NCI-H2227 treated with DMSO at 0.1 percent for 48 hours (cell line): ENCODE results near the gene ENTPD1.
"Not testable (repeated sequence)": the region's sequence is repeated elsewhere in the genome, so short reads cannot be mapped to it uniquely, and the experiment has no call there.

Experiments used
- DNase-seq: peaks from one replicate; lab custom pipeline; 2025; lab: John Stamatoyannopoulos, UW

The ENTPD1 gene, protein sequence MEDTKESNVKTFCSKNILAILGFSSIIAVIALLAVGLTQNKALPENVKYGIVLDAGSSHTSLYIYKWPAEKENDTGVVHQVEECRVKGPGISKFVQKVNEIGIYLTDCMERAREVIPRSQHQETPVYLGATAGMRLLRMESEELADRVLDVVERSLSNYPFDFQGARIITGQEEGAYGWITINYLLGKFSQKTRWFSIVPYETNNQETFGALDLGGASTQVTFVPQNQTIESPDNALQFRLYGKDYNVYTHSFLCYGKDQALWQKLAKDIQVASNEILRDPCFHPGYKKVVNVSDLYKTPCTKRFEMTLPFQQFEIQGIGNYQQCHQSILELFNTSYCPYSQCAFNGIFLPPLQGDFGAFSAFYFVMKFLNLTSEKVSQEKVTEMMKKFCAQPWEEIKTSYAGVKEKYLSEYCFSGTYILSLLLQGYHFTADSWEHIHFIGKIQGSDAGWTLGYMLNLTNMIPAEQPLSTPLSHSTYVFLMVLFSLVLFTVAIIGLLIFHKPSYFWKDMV

DNA sequence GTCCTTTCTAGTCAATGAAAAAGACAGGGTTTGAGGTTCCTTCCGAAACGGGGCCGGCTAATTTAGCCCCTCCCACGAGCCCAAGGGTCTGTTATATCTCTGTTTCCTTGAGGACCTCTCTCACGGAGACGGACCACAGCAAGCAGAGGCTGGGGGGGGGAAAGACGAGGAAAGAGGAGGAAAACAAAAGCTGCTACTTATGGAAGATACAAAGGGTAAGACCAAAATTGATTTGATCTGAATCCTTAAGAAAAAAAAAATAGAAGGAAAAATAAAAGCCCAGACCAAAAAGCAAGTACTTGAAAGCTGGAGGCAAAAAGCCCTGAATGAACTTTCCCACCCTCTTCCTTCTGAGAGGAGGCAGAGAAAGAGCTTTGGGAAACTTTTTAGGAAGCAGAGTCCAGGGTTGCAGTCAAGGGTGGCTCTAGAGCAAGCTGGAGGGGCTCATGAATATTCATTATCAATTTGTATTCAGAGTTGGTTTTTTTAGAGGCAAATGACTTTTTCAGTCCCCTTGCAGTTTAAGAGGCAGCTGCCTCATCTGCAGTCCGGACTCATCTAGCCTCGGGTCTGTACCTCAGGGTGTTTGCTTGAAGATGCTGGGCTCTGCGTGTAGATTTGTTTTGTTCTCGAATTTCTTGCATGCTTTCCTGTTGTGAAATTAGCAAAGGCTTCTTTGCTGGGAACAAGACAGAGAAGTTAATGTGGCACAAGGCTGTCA lies at the start of gene ENTPD1:
TSS of gene ENTPD1 (plus strand) at position 123 of the 721 bp plus-strand sequence. CDS start at position 200, 77 bp downstream.
- DNase-seq = no peak

DNA sequence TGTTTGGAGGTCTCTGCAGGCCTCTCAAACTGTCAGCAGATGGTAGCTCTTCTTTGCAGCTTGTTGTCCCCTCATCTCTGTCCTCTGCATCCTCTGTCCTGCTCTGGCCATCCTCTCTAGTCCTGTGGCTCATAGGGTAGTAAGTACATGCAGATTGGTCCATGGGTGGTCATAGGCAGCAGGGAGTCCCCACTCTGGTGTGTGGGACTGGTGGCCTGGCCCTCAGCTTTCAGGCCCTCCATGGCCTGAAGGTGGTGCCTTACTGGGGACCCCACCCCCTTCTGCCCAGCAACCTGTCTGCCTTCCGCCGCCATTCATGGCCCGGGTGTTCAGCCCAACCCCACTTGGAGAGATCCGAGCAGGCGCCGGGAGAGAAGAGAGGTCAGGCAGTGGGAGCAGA lies 49.4 kb upstream of the ENTPD1 start:
- DNase-seq = no peak

DNA sequence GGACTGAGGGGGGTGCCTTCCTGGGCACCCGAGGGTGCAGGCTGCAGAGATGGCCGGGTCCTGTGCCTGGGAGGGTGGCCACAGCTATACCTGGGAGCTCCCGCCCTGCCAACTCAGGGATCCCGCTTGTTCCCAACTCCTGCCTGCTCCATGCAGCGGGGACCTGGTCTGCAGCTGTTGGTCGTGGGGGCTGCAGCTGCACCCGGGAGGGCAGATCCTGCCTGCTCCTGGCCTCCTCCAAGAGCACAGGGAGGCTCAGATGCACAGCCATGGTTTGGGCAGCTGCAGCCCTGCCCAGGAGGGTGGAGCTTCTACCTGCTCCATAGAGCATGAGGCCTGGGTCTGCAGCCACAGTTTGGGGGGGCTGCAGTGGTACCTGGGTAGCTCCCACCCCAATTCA lies 49.0 kb upstream of the ENTPD1 start:
- no peak for DNase-seq

DNA sequence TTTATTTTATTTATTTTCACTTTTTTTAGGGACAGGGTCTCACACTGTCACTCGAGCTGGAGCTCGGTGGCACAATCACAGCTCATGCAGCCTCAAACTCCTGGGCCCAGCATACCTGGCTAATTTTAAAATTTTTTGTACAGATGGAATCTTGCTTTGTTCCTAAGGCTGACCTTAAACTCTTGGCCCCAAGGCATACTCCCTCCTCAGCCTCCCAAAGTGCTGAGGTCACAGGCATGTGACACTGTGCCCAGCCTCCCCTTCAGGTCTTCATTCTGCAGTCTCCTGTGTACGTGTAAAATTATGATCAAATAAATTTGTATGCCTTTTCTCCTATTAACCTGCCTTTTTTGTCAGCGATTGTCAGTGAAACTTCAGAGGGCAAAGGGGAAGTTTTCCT lies 44.5 kb upstream of the ENTPD1 start:
- no peak for DNase-seq

DNA sequence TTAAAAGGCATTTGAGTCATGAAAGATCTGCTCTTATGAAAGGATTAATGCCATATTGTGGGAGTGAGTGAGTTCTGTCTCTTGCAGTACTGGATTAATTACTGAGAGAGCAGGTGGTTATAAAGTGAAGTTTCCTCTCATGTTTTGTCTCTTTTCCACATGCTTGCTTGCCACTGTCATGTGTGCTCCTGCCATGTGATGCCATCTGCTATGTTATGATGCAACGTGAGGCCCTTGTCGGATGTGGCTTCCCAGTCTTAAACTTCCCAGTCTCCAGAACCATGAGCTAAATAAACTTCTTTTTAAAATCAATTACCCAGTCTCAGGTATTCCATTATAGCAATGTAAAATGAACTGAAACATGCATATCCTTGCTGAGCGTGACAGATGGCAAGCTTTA lies 39.5 kb upstream of the ENTPD1 start:
- no peak for DNase-seq

DNA sequence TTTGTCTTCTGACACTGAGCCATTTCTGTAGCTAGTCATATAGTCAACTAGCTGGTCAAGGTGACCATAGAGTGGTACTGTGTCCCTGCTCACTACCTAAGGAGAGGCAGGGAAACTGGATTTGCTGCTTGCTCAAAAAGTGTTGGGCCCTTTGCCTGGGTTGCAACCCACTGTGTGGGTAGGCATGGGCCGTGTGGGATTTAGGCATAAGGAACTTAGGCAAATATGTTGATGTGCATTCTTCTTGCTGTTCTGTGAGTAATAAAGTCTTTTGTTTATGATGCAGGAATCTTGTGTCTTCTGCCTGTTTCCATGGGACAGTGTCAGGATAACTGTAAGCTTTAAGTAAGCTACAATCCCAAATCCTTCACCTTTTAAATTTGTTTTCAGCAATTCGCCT lies 39.1 kb upstream of the ENTPD1 start:
- DNase-seq = no peak

DNA sequence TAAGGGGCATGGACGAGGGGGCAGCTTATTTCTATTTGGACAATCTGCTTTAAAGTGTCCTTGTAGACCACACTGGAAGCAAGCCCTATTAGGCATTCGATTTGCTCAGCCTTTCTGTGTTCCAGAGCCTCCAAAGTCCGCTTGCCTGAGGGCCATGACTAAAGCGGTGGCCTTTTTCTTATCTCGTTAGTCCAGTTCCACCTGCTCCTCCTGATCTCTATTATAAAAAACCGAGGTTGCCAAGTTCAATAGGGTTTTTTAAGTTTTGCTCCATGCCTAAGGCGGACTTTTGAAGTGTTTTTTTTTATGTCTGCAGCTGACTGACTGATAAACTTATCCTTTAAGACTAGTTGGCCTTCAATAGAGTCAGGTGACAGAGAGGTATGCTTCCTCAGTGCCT lies 35.2 kb upstream of the ENTPD1 start:
- DNase-seq = not testable (repeated sequence)

DNA sequence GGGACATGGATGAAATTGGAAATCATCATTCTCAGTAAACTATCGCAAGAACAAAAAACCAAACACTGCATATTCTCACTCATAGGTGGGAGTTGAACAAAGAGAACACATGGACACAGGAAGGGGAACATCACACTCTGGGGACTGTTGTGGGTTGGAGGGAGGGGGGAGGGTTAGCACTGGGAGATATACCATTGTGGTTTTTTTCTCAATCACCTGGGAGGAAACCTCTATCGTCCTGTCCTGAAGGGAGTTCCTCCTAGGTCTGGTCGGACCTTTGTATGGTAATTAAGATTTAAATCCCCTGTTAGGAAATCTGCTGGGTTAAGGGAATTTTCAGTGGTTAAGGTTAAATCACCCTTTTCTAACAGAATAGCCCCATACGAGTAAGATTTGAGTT lies 33.5 kb upstream of the ENTPD1 start:
- DNase-seq = not testable (repeated sequence)

DNA sequence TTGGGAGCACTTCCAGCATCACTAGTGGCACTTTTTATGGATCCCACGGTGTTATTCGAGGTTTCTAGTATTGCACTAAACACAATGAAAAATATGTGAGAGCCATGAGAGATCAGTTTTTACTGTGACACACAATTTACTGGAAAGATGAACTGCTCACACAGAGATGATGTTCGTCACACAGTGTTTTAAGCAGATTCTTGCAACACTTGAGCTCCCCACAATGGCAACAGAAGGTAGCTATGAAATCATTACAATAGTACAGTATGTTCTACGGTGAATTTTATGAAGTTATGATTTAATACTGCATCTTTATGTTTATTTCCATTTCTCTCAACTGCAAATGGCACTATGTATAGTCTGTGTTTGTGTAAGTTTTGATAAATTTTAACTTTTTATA lies 27.4 kb upstream of the ENTPD1 start:
- DNase-seq = no peak

DNA sequence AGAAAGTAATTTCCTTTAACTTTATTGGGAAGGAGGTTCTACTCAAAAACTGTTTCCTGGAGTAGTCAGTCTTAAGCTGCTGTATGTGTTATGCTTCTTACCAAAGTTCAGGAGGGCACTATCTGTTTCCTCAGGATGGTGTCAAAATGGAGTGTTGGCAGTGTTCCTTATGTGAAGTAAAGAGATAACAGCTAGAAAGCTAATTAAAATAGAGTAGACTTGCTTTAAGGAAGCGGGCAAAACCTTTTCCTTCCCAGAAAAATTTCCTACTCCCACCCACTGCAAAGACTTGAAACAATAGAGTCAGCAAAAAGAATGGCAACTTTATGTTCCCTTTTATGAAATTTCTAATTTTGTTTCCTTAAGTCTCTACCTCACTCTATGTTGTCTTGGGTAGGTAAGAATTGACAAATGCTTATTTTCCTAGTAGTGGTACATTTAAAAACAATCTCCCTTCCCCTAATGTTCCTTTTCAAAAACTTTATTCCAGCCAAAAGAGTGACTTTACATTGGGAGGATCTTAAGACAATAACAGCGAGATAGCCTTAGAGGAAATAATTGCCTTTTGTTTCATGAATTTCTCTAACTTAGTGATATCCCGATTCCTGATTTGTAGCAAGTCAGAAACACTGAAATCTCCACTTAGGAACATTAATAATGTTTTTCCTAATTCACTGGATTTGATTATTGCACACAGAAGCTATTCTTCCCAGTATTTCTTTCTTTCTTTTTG lies 26.5 kb upstream of the ENTPD1 start:
- no peak for DNase-seq

DNA sequence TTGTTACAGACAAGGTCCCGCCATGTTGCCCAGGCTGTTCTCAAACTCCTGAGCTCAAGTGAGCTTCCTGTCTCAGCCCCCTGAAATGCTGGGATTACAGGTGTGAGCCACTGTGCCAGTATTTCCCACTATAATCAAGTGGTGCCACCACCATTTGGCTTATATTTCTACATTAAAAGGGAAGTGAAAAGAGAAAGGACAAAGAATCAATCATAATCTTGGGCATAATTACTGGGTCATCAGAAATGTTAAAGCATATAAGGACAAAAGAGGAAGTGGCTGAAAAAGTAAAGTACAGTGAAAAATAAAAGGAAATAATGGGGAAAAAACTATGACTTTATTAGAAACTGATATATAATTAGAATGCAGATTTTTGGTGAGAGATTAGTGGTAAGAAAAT lies 25.7 kb upstream of the ENTPD1 start:
- DNase-seq = no peak

DNA sequence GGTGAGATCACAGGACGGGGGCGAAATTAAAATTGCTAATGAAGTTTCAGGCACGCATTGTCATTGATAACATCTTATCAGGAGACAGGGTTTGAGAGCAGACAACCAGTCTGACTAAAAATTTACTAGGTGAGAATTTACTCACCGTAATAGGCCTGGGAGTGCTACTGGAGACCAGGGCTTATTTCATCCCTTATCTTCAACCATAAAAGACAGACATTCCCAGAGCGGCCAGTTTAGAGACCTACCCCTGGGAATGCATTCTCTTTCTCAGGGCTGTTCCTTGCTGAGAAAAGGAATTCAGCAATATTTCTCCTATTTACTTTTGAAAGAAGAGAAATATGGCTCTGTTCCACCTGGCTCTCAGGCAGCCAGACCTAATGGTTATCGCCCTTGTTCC lies 23.1 kb upstream of the ENTPD1 start:
- DNase-seq = not testable (repeated sequence)

DNA sequence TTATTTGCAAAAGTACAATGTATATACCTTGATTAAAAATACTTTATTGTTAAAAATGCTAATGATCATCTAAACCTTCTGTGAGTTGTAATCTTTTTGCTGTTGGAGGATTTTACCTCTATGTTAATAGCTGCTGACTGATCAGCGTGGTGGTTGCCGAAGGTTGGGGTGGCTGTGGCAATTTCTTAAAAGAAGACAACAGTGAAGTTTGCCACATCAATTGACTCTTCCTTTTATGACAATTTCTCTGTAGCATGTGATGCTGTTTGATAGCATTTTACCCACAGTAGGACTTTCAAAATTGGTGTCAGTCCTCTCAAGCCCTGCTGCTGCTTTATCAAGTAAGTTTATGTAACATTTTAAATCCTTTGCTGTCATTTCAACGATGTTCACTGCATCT lies 16.9 kb upstream of the ENTPD1 start:
- no peak for DNase-seq

DNA sequence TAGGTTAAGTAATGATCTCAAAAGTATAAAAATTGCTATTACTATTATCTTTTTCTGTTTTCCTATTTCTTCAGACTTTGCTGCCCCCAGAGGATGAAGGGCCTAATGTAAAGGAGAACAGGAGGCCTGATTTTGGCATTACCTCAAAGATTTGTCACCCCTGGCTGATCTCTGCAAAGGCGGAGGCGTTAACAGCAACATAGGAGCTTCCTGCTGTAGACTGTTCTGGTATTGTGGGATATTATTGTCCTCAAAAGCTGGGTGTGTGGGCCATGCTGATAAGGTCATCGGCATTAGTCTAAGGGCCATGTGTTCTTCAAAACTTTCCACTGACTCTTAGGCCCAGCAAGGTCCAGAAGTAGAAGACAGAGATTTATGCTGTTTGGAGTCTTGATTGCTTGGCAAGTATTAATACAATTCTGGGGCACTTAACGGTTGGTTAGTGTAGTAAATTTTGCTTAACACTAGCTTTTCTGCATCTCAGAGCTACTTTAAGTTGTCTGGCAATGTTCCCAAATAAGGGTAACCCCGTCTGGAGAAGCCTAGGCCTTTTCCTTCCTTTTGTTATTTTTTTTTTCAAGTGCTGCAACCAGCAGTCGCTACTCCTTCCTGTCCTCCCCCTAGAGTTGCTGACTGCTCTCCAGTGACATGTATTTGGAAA lies 14.0 kb upstream of the ENTPD1 start:
- no peak for DNase-seq

DNA sequence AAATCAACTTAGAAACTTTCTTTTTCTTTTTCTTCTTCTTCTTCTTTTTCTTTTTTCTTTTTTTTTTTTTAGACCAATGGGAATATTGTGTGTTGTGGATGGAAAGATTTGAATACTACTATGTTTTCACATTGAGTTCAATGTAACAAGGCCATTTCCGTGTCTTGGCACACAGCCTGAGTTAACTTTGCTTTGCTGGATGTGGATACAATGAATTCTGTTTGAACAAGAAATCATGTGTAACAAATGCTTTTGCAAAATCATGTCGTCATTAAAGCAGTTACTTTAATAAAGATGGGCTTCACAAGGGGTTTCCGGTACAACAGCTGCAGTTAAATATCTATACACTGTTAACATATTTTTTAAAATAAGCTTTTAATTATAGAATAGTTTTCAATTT lies 13.5 kb upstream of the ENTPD1 start:
- DNase-seq = no peak

DNA sequence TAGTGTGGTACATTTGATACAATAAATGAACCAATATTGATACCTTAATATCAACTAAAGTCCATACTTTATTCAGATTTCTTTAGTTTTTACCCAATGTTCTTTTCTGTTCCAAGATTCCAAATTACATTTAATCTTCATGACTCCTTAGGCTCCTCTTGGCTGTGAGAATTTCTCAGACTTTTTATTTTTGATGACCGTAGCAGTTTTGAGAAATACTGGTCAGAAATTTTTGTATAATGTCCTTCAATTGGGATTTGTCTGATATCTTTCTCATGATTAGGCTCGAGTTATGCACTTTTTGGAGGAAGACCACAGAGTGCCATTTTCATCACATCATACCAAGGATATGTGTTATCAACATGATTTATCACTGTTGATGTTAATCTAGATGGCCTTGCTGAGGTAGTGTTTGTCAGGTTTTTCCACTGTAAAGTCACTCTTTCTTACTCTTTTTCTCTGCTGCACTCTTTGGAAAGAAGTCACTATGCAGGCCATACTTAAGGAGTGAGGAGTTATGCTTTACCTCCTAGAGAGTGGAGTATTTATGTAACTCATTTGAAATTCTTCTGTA lies 12.9 kb upstream of the ENTPD1 start:
- no peak for DNase-seq

DNA sequence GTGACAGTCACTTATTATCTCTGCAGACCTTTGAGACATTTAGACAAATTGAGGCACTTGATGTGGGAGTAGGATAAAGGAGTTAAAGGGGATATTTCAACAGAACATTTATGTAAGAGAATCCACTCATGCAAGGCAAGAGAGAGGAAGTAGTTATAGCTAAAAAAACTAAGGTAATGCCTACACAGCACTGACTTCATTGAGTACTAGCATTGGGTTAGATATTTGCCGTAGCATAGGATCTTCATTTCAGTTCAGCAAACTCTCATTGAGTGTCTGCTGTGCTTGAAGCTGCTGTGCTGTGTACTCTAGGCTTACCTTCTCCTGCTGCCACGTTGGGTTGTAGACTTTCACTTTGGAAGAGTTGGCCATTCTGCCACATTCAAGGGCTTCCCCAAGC lies 10.5 kb upstream of the ENTPD1 start:
- no peak for DNase-seq

DNA sequence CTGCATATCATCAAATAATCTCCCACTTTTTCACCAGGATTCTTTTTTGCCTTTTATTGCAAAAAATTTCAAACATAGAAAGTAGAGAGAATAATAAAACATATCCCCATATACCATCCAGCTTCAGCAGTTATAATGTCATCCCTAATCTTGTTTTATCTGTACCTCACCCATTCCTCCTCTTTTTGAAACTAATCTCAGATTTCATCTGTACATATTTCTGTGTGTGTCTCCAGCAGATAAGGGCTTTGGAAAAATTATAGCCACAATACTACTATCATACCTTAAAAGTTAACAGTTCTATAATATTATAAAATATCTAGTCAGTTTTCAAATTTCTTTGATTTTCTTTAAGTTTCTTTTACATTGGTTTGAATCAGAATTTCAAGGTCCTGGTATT lies 7.6 kb upstream of the ENTPD1 start:
- DNase-seq = no peak

DNA sequence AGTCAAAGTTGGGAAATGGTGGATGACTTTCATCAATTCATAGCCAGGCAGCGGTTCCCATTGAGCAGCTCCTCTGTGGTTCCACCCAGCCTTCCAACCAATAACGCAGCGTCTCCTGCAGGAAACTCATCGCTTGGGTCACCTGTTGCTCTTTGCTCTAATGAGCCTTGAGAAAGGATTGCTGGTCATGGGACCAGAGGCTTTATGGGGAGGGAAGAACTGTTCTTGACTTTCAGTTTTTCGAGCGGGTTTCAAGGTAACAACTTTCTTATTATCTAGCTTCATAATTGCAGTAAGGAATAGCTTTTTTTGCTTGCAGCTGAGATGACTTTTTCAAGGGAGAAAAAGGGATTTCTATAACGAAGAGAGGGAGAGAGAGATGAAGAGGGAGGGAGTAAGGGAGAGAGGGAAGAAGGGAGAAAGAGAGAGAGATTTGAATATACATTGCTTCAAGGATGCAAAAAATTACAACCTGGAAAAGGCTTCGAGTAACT lies 405 bp upstream of the ENTPD1 start:
- DNase-seq = no peak

DNA sequence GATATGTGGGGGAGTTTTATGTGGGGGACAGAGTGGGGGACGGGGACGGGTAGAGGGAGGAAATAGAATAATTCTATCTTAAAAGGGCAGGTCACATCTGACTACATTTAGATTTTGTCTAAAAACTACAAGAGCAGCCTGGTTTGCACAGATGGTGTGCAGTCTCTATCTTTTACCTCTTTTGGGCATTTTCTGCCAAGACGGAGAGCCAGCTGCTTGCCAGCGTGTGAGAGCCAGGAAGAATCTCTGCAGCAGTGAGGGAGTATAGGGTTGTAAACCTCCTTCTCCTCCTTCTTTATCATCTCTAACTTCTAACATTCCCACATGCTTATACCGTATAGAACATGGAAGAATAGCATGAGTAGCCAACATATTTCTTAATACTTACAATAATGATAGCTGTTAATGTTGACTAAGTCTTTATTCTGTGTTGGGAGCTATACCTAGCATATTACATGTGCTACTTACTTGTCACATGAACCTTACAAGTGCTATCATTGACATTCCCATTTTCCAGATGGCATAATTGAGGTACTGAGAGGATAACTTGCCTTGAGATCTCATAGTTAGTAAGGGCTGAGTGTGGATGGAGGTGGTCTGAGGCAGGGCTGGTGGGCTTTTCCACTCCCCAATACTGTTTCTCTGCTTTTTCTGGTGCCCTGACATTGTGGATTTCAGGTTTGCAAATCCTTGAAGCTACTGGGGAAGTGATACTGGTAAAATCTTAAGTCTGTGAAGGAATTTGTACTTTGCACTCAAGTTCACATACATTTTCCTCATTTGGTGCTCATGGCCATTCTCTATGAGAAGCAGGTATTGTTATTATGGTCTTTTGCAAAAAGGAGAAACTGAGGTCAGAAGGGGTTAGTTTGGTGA lies 1.1 kb downstream of the ENTPD1 start:
- no peak for DNase-seq
